Bronchial epithelial cell (primary cell): ENCODE data around the gene TIMMDC1. TPM values are rescaled to one million over a fixed set of nuclear protein-coding genes. Genes with fewer than 3 reads are reported as not detected.

Experiments
- DNase-seq: peaks from one replicate; pipeline ENCODE4 v3.0.0-alpha.2; 2010; ENCODE audit warnings: low read depth
- FAIRE-seq: peaks from 2 replicates; lab custom pipeline; 2011; peaks lifted over from hg19 to GRCh38; lab: Jason Lieb, UNC
- H3K27me3 ChIP-seq: 2 replicates; pipeline ENCODE4 v1.5.1; 2011; ENCODE audit warnings: low read length; ENCODE audit not compliant: control insufficient read depth, insufficient read depth
- H3K36me3 ChIP-seq: 2 replicates; pipeline ENCODE4 v1.5.1; 2011; ENCODE audit warnings: low read length; ENCODE audit not compliant: control insufficient read depth, insufficient read depth
- H3K4me3 ChIP-seq: 2 replicates; pipeline ENCODE4 v1.5.1; 2011; ENCODE audit warnings: mild to moderate bottlenecking, low read depth, low read length, control low read depth
- total RNA-seq: library from RNA; depleted of rRNA; stranded (reverse); fragments of >200 nt; gene quantifications from 2 replicates; pipeline ENCODE4 v1.2.1, GENCODE V29; 2014
- TF ChIP-seq, protein P1 (sequence below): IDR thresholded peaks from 2 replicates; pipeline ENCODE4 v1.5.1; 2011; ENCODE audit warnings: mild to moderate bottlenecking, moderate library complexity, low read length, control low read depth, inconsistent platforms; ENCODE audit not compliant: insufficient read depth, severe bottlenecking

The TIMMDC1 gene
- total RNA-seq, 1 donor from 2014 or later = 52.7 TPM

DNA sequence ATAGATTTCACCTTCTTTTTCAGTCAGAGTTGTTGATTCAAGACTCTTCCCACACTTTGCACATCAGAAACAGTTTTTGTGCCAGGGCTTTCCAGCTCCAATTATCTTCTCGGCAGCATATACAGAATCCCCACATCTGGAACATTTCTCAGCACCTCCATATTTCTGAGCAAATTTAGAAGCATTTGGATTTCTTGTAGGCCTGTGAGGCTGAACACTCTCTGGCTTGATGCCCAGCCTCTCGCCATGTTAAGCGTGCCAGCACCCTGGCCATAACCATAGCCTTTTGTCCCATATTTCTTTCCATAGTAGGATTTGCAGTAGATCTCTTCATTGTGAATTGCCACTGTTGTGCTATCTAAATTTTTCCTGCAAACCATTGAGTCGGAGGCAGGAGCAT is 32.8 kb downstream of the TIMMDC1 start:
- no peak for DNase-seq
- TF ChIP-seq, protein P1, sequence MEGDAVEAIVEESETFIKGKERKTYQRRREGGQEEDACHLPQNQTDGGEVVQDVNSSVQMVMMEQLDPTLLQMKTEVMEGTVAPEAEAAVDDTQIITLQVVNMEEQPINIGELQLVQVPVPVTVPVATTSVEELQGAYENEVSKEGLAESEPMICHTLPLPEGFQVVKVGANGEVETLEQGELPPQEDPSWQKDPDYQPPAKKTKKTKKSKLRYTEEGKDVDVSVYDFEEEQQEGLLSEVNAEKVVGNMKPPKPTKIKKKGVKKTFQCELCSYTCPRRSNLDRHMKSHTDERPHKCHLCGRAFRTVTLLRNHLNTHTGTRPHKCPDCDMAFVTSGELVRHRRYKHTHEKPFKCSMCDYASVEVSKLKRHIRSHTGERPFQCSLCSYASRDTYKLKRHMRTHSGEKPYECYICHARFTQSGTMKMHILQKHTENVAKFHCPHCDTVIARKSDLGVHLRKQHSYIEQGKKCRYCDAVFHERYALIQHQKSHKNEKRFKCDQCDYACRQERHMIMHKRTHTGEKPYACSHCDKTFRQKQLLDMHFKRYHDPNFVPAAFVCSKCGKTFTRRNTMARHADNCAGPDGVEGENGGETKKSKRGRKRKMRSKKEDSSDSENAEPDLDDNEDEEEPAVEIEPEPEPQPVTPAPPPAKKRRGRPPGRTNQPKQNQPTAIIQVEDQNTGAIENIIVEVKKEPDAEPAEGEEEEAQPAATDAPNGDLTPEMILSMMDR = no peak
- no peaks in the 10 kb centered on the region for H3K36me3 ChIP-seq
- no peaks in the 10 kb centered on the region for H3K27me3 ChIP-seq
- no peak overlapping the region for H3K4me3 ChIP-seq
- FAIRE-seq = no peak

DNA sequence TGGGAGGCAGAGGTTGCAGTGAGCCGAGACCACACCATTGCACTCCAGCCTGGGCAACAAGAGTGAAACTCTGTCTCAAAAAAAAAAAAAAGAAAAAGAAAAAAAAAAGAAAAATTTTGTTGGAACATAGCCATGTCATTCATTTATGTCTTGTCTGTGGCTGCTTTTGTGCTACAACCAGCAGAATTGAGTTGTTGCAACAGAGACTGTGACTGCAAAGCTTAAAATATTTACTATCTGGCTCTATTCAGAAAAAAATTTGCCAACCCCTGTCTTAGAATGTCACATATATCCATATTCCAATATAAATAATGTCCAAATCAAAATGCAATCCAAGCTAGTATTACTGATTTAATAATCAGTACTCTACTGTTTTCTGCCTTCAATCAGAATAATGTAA is 35.9 kb downstream of the TIMMDC1 start:
- Histone ChIP-seq H3K27me3 (no peaks in the 10 kb centered on the region), H3K36me3 (no peaks in the 10 kb centered on the region), H3K4me3 (no peak overlapping the region)
- no peak for DNase-seq
- TF ChIP-seq, protein P1 = no peak
- FAIRE-seq = no peak

GRCh38 chr3:119536757-119537156 is 38.4 kb downstream of the TIMMDC1 start:
- Histone ChIP-seq H3K27me3 (no peaks in the 10 kb centered on the region), H3K4me3 (no peak overlapping the region), H3K36me3 (no peaks in the 10 kb centered on the region)
- no peak for DNase-seq
- TF ChIP-seq, protein P1 = no peak
- FAIRE-seq = no peak

DNA sequence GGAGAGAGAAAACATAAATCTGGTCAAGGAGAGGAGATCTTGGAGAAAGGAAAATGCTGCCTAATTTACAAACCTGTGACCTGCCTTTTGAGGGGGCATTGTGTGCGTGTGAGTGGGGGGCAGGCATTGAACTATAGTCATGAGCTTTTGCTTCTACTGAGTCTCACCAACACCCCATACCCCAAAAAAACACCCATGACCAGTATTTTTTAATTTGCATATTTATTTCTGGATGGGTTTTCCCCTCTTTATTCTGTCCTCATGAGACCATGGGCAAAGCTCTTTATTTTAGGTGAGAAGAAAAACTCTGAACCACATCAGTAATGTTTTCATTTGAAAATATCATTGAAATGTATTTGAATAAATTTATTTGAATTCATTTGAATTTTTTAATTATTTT is 40.4 kb downstream of the TIMMDC1 start:
- Histone ChIP-seq H3K4me3 (no peak overlapping the region), H3K27me3 (no peaks in the 10 kb centered on the region), H3K36me3 (no peaks in the 10 kb centered on the region)
- TF ChIP-seq, protein P1 = no peak
- no peak for DNase-seq
- no peak for FAIRE-seq

- H3K27me3 ChIP-seq = no peaks in the 10 kb centered on the region
- H3K36me3 ChIP-seq = no peaks in the 10 kb centered on the region
- TF ChIP-seq, protein P1 = no peak
- no peak overlapping the region for H3K4me3 ChIP-seq
- no peak for FAIRE-seq
- no peak for DNase-seq
Observed at GRCh38 chr3:119541547-119541946, 43.2 kb downstream of the TIMMDC1 start.

- Histone ChIP-seq H3K4me3 (no peak overlapping the region), H3K36me3 (no peaks in the 10 kb centered on the region), H3K27me3 (no peaks in the 10 kb centered on the region)
- TF ChIP-seq, protein P1 = no peak
- DNase-seq = no peak
- no peak for FAIRE-seq
Observed at GRCh38 chr3:119542168-119542767, 43.9 kb downstream of the TIMMDC1 start.
